Subcutaneous abdominal adipose tissue (tissue), 5 donors: ENCODE results near the gene COPS3.

Source experiments
- H3K27ac ChIP-seq: one replicate; pipeline ENCODE4 v1.7.0; 2013; ENCODE audit warnings: low read depth, mild to moderate bottlenecking, inconsistent platforms, low read length, moderate library complexity
- H3K27me3 ChIP-seq, 5 donors: one replicate each; pipeline ENCODE4 v1.7.0; 2013; ENCODE audit warnings: low read length in 5 of 5, inconsistent platforms in 1 of 5; ENCODE audit not compliant: control insufficient read depth in 5 of 5, insufficient read depth in 4 of 5
- H3K36me3 ChIP-seq, 5 donors: one replicate each; pipeline ENCODE4 v1.7.0; 2013; ENCODE audit warnings: low read length in 5 of 5; ENCODE audit not compliant: control insufficient read depth in 5 of 5, insufficient read depth in 5 of 5
- H3K4me1 ChIP-seq, 5 donors: one replicate each; pipeline ENCODE4 v1.7.0; 2013; ENCODE audit warnings: low read length in 5 of 5, mild to moderate bottlenecking in 3 of 5, moderate library complexity in 1 of 5; ENCODE audit not compliant: control insufficient read depth in 5 of 5, insufficient read depth in 5 of 5
- H3K4me3 ChIP-seq, 5 donors: one replicate each; pipeline ENCODE4 v1.7.0; 2013; ENCODE audit warnings: low read length in 5 of 5, low read depth in 1 of 5
- H3K9ac ChIP-seq, 5 donors: one replicate each; pipeline ENCODE4 v1.7.0; 2013; ENCODE audit warnings: low read length in 5 of 5, mild to moderate bottlenecking in 4 of 5, moderate library complexity in 3 of 5
- H3K9me3 ChIP-seq, 5 donors: one replicate each; pipeline ENCODE4 v1.7.0; 2013; ENCODE audit warnings: low read length in 5 of 5; ENCODE audit not compliant: control insufficient read depth in 5 of 5
- donor health status: healthy.
- donor health status: healthy.
- donor health status: healthy.
- donor health status: healthy.
- donor health status: healthy.

Gene COPS3

DNA sequence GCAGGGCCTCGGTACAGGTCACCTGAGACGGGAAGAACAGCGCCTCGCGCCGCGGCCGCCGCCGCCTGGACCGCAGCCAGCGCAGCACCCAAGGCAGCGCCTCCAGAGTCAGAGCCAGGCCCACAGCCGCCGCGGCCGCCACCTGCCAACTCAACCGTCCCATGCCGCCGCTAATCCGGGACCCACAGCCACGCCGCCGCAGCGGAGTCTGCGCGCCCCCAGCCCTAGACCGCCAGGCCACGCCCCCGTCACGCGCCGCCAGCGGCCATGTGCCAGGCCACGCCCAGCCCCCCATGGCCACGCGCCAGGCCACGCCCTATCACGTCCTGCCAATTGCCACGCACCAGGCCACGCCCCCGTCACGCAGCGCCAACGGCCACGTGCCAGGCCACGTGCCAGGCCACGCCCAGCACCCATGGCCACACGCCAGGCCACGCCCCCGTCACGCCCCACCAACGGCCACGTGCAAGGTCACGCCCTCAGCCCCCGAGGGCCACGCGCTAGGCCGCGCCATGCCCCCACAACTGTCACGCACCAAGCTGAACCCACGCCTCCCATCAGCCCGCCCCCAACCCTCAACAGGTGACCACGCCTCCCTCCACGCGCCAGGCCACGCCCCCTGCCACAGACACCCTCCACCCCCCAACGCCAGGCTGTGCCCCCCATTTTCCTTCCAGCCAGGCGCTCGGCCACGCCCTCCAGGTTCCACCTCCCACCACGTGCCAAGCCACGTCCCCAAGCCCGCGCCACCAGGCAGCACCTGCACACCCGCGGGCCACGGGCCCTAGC lies 74.7 kb downstream of the COPS3 start, which contains the start of gene PLD6:
TSS of gene PLD6 (minus strand) at position 210 of the 789 bp plus-strand sequence. CDS start at position 163, 47 bp downstream.
- Histone ChIP-seq H3K4me1 (peaks cover 4 to 53% (median 49%) of the 10 kb centered on the region in 5 donors), H3K9ac (peak within 1 kb of the TSS in 4 of 5 donors; percentile 21 to 82 (median 70)), H3K4me3 (peak within 1 kb of the TSS; percentile 61 to 80 (median 75)), H3K9me3 (no peaks in the 10 kb centered on the region), H3K27ac (peak within 1 kb of the TSS; percentile 82), H3K27me3 (no peaks in the 10 kb centered on the region), H3K36me3 (peaks cover 0 to 18% (median 3%) of the 10 kb centered on the region in 5 donors)

DNA sequence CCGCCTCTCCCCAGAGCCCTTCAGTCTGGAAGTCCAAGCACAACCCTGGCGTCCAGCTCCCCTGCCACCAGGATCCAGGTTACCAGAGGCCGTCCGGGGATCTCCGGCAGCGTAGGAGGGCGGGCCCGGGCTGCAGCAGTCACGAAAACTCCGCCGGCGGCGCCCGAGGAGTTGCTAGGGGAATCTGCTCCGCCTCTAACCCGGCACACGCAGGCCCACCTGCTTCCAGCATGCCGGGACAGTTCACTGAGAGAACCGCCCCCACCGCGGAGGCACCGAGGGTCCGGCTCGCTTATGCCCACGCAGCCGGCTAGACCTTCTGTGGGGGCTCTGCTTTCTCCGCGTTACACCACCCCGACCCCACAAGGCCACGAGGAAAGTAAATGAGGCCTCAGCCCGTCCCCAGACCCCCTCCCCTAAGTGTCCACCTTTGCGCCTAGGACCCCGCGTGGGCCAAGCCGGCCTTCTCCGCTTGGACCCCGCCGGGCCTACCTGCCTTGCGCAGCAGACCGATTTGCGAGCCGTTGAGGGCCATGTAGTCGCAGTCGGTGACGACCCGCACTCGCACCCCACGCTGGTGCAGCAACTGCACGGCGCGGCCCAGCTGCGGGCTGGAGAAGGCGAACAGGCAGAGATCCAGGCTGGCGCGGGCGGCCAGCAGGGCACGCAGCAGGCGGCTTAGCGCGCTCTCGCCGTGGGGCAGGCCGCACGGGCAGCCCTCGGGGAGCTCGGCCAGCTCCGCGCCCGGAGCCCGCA lies 75.5 kb downstream of the COPS3 start:
- Histone ChIP-seq H3K27ac (peak overlapping the region; percentile 82), H3K9ac (peak overlapping the region in 4 of 5 donors; percentile 21 to 82 (median 70)), H3K36me3 (peaks cover 0 to 13% (median 0%) of the 10 kb centered on the region in 5 donors), H3K27me3 (no peaks in the 10 kb centered on the region), H3K9me3 (no peaks in the 10 kb centered on the region), H3K4me1 (peaks cover 6 to 61% (median 57%) of the 10 kb centered on the region in 5 donors), H3K4me3 (peak overlapping the region; percentile 61 to 80 (median 75))

DNA sequence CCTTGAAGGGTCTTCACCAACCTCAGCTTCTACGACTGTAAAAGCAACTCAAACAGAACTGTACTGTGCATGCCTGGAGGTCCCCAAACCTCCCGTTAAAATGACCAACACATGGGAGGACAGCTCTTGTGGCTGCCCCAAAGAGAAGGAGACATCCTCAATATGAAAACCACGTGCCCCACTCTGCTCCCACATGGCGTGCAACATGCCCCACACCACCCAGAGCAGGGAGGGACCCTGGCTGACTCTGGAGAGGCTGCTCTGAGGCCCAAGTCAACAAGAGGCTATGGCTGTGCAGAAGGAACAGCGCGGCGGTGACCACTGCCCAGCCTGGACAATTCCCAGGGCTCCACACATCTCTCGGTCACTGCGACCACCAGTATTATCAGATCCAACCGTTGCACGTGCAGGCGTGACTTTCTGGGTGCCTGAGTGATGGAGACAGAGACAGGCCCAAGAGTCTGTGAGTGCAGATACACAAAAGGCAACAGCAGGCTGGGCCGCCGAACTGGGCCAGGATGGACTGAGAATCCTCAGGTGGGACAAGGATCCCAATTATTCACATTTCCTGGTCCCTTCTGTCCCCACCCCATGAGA lies 76.3 kb downstream of the COPS3 start:
- Histone ChIP-seq H3K4me1 (peaks cover 6 to 69% (median 65%) of the 10 kb centered on the region in 5 donors), H3K9ac (peak overlapping the region in 3 of 5 donors; percentile 21 to 82 (median 74)), H3K4me3 (peak overlapping the region; percentile 61 to 80 (median 75)), H3K9me3 (no peaks in the 10 kb centered on the region), H3K27ac (peak overlapping the region; percentile 82), H3K27me3 (no peaks in the 10 kb centered on the region), H3K36me3 (peaks cover 0 to 12% (median 0%) of the 10 kb centered on the region in 5 donors)

DNA sequence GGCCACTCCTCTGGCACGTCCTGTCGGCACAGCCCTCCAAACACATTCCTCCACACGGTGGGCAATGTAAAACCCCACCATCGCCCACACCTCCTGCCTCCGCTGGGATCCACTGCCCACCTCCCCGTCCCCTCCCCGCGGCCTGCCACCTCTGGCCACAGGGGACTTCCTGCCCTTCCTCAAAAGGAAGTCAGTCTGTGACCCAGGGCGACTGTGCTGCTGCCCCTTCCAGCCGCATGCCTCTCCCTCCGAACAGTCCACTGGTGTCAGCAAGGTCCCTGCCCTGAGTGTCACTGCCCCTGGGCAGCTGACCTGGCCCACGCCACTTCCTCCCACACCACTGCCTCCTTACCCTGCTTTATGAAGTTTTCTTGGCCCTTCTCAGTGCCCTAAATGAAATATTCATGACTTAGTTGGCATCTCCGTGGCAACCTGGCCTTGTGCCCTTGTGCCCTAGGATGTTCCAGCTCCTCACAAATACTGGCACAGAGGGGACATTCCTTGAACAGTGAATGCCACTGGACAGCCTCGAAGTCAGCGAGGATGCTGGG lies 76.9 kb downstream of the COPS3 start:
- H3K4me1 ChIP-seq = peaks cover 6 to 75% (median 69%) of the 10 kb centered on the region in 5 donors
- peak overlapping the region in 4 of 5 donors; percentile 2 to 51 (median 24) for H3K4me3 ChIP-seq
- H3K9me3 ChIP-seq = no peaks in the 10 kb centered on the region
- H3K27me3 ChIP-seq = no peaks in the 10 kb centered on the region
- peaks cover 0 to 12% (median 0%) of the 10 kb centered on the region in 5 donors for H3K36me3 ChIP-seq
- H3K27ac ChIP-seq = peak overlapping the region; percentile 82
- peak overlapping the region in 2 of 5 donors; percentile 59 to 82 for H3K9ac ChIP-seq

DNA sequence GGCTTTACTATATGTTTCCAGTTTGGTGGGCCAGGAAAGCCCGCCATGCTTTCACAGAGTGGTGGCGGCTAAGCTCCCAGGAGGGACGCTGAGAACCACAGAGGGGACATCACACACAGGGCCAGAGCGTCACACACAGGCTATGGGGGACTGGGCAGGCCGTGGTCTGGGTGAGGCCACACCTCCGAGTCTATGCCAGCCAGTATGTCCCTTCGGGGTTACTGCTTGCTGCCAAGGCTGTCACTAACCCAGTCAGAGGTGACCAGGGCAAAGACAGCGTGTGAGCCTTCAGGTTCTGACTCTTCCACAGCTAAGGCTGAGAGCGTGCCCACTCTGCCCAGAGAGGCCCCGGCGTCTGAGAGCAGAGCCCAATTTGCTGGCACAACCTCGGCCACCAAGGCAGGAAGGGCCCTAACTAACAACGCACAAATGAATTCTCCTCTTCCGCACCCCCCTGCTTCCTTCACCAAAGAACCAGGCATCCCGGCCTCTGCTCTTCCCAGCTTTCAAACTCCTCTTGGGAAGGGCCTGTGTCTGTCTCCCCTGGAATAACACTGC lies 77.8 kb downstream of the COPS3 start:
- Histone ChIP-seq H3K27ac (peak overlapping the region; percentile 82), H3K9me3 (no peaks in the 10 kb centered on the region), H3K4me3 (peak overlapping the region in 2 of 5 donors; percentile 11 to 37), H3K9ac (peak overlapping the region in 2 of 5 donors; percentile 59 to 82), H3K4me1 (peaks cover 6 to 75% (median 69%) of the 10 kb centered on the region in 5 donors), H3K36me3 (peaks cover 0 to 12% (median 0%) of the 10 kb centered on the region in 5 donors), H3K27me3 (no peaks in the 10 kb centered on the region)

DNA sequence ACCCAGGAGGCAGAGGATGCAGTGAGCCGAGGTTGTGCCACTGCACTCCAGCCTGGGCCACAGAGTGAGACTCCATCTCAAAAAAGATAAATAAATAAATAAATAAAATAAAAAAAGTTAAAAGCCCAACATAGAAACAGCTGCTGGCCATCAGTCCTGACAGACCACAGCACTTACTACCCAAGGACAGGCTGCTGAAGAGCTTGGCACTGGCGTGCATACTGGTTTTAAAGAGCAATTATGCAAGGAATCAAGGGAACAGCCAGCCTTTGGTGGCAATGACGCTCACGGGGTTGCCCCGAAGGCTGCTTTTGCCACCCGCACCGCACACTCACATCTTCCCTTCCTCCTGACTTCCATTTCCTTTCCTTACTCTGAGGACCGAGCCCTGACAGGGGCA lies 79.1 kb downstream of the COPS3 start:
- H3K9ac ChIP-seq = no peak overlapping the region
- no peaks in the 10 kb centered on the region for H3K27me3 ChIP-seq
- no peaks in the 10 kb centered on the region for H3K9me3 ChIP-seq
- peaks cover 6 to 72% (median 69%) of the 10 kb centered on the region in 5 donors for H3K4me1 ChIP-seq
- no peak overlapping the region for H3K4me3 ChIP-seq
- H3K36me3 ChIP-seq = peaks cover 0 to 12% (median 0%) of the 10 kb centered on the region in 5 donors
- H3K27ac ChIP-seq = peak overlapping the region; percentile 82

DNA sequence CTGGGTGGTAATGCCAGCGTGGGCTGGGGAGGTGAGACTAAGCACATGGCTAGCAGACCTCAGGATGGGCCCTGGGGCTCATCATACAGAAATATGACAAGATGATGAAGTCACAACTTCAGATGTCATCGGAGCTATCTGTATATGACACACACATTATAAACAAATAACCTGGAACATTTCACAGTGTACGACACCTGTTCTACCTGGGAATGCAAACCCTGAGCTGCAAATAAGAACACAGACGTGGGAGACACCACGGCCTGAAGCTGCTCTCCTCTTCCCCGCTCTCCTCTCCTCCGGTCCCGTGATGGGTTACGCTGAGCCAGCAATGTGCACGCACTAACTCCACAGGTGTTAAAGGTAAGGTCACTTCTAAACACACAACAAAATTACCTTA lies 79.8 kb downstream of the COPS3 start:
- Histone ChIP-seq H3K9ac (peak overlapping the region in 1 of 5 donors; percentile 44), H3K4me3 (no peak overlapping the region), H3K27ac (peak overlapping the region; percentile 69), H3K9me3 (no peaks in the 10 kb centered on the region), H3K4me1 (peaks cover 6 to 72% (median 64%) of the 10 kb centered on the region in 5 donors), H3K27me3 (no peaks in the 10 kb centered on the region), H3K36me3 (peaks cover 0 to 12% (median 0%) of the 10 kb centered on the region in 5 donors)

DNA sequence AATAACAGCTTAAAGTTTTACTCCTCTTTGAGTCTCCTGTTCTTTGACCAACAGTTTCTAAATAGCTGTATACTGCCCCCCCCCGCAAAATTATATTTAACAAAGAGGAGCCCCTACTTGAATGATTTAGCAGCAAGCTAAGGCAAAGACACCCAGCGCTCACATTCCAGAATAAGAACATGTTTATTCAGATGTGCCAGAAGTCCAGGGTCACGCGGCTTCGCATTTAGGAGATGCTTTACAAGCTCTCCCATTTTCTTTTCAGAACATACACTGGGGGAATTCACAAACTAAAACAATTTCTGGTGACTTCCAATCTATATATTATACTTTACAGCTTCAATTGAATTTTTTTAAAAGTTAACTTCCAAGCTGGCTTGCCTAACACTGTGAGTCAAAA lies 80.2 kb downstream of the COPS3 start:
- peak overlapping the region in 2 of 5 donors; percentile 32 to 44 for H3K9ac ChIP-seq
- H3K9me3 ChIP-seq = no peaks in the 10 kb centered on the region
- H3K27me3 ChIP-seq = no peaks in the 10 kb centered on the region
- H3K36me3 ChIP-seq = peaks cover 0 to 12% (median 0%) of the 10 kb centered on the region in 5 donors
- peak overlapping the region; percentile 69 for H3K27ac ChIP-seq
- H3K4me3 ChIP-seq = no peak overlapping the region
- peaks cover 6 to 68% (median 59%) of the 10 kb centered on the region in 5 donors for H3K4me1 ChIP-seq

DNA sequence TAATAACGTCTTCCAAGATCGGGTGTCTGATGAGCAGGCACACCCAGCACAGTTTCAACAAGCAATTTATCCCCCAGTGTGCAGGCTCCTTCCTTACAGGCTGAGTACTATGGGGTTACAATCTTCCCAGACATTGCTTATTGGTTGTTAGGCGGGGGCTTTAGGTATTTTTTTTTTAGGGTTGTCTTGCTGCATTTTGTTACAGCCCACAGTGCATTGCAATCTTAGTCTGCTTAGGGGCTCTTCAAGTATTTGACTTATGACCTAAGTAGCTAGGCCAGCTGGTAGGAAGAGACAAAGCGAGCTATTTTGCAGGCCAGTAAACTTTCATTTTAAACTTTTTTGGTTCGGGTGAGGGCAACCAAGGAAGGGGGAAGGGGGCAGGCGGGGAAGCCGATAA lies 80.7 kb downstream of the COPS3 start:
- H3K4me1 ChIP-seq = peaks cover 6 to 63% (median 54%) of the 10 kb centered on the region in 5 donors
- H3K9me3 ChIP-seq = no peaks in the 10 kb centered on the region
- no peaks in the 10 kb centered on the region for H3K27me3 ChIP-seq
- peak overlapping the region in 1 of 5 donors; percentile 32 for H3K9ac ChIP-seq
- peak overlapping the region; percentile 69 for H3K27ac ChIP-seq
- no peak overlapping the region for H3K4me3 ChIP-seq
- H3K36me3 ChIP-seq = peaks cover 0 to 12% (median 0%) of the 10 kb centered on the region in 5 donors
